Neutrophil (primary cell): ENCODE results near the gene OR2T4.

ENCODE experiments used
- H3K27ac ChIP-seq: fragments of 200-600 bp; sonication (generic); 2 replicates; pipeline ENCODE4 v1.5.1; 2016; ENCODE audit warnings: mild to moderate bottlenecking, moderate library complexity
- H3K27me3 ChIP-seq: fragments of 200-600 bp; sonication (generic); 2 replicates; pipeline ENCODE4 v1.6.0; 2016; ENCODE audit warnings: mild to moderate bottlenecking
- H3K36me3 ChIP-seq: fragments of 200-600 bp; sonication (generic); 2 replicates; pipeline ENCODE4 v1.5.1; 2017
- H3K4me1 ChIP-seq, 2 experiments: fragments of 200-600 bp in 1 of 2; sonication (generic) in 1 of 2; 1 replicate in 1 of 2; 2 replicates in 1 of 2; pipeline versions ENCODE4 v1.5.1 to v1.6.1; 2013 to 2016; ENCODE audit warnings: low read depth in 1 of 2, low read length in 1 of 2, mild to moderate bottlenecking in 1 of 2, moderate library complexity in 1 of 2; ENCODE audit not compliant: control insufficient read depth in 1 of 2, insufficient read depth in 1 of 2
- H3K4me3 ChIP-seq, 2 experiments: fragments of 200-600 bp in 1 of 2; sonication (generic) in 1 of 2; 1 replicate in 1 of 2; 2 replicates in 1 of 2; pipeline ENCODE4 v1.5.1; 2013 to 2016; ENCODE audit warnings: low read depth in 1 of 2, low read length in 1 of 2, mild to moderate bottlenecking in 1 of 2, moderate library complexity in 1 of 2
- H3K9me3 ChIP-seq: fragments of 200-600 bp; sonication (generic); 2 replicates; pipeline ENCODE4 v1.5.1; 2016
- TF ChIP-seq, protein P1 (sequence below): fragments of 200-600 bp; sonication (generic); IDR thresholded peaks from 2 replicates; pipeline ENCODE4 v1.5.1; 2016; ENCODE audit warnings: antibody characterized with exemption

Gene OR2T4

DNA sequence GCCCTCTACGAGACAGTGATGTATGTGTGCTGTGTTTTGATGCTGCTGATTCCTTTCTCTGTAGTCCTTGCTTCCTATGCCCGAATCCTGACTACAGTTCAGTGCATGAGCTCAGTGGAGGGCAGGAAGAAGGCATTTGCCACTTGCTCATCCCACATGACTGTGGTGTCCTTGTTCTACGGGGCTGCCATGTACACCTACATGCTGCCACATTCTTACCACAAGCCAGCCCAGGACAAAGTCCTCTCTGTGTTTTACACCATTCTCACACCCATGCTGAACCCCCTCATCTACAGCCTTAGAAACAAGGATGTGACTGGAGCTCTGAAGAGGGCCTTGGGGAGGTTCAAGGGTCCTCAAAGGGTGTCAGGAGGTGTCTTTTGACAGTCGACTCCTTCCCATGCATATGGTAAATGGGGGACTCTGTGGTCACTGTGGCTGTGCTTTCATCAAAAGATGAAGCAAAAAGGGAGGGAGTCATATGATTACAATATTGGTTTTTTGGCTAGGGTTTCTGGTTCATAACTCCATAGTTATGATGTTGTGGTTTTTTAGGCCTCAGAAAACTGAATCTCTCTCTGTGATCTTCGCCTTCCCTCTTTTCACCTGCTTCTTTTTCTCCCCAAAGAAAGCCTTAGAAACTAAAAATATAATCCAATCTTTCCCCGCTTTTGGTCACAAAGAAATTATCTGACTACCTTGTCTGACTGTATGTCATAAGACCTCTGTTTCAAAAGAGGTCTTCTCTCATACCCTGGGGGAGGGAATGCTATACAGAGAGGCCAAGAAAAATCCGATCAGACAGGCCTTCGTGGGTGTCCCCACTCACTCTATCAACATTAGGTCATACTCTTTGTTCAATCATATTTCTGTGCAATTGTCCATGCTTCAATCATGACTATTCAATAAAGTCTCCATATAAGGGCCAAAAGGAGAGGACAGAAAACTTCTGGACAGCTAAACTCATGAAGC is 45.5 kb downstream of the OR2T4 start:
- Histone ChIP-seq H3K4me3 (no peak overlapping the region), H3K36me3 (no peaks in the 10 kb centered on the region), H3K27me3 (no peaks in the 10 kb centered on the region), H3K27ac (no peak overlapping the region), H3K4me1 (no peaks in the 10 kb centered on the region), H3K9me3 (no peaks in the 10 kb centered on the region)
- TF ChIP-seq, protein P1, sequence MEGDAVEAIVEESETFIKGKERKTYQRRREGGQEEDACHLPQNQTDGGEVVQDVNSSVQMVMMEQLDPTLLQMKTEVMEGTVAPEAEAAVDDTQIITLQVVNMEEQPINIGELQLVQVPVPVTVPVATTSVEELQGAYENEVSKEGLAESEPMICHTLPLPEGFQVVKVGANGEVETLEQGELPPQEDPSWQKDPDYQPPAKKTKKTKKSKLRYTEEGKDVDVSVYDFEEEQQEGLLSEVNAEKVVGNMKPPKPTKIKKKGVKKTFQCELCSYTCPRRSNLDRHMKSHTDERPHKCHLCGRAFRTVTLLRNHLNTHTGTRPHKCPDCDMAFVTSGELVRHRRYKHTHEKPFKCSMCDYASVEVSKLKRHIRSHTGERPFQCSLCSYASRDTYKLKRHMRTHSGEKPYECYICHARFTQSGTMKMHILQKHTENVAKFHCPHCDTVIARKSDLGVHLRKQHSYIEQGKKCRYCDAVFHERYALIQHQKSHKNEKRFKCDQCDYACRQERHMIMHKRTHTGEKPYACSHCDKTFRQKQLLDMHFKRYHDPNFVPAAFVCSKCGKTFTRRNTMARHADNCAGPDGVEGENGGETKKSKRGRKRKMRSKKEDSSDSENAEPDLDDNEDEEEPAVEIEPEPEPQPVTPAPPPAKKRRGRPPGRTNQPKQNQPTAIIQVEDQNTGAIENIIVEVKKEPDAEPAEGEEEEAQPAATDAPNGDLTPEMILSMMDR, result no peak
